Measurements from ENCODE around the gene PAFAH1B2. TPM values are rescaled to one million over a fixed set of nuclear protein-coding genes. Genes with fewer than 3 reads are reported as not detected.
"Not testable (repeated sequence)": the region's sequence is repeated elsewhere in the genome, so short reads cannot be mapped to it uniquely, and the experiment has no call there.

Gene PAFAH1B2
- total RNA-seq, 1 experiment from 2014 or later = 125 TPM

- no peak for DNase-seq (ENCODE audit: low read depth)
These were observed 16.8 kb upstream of the PAFAH1B2 start for GRCh38 chr11:117127171-117127901.

- DNase-seq (ENCODE audit: low read depth) = no peak
These were observed 15.8 kb upstream of the PAFAH1B2 start for GRCh38 chr11:117128289-117128688.

- DNase-seq (ENCODE audit: low read depth) = not testable (repeated sequence)
These were observed 13.7 kb upstream of the PAFAH1B2 start for GRCh38 chr11:117130396-117130795.

GRCh38 chr11:117130879-117131278 is 13.2 kb upstream of the PAFAH1B2 start:
- DNase-seq (ENCODE audit: low read depth) = no peak

GRCh38 chr11:117134431-117134830 is 9.7 kb upstream of the PAFAH1B2 start:
- DNase-seq (ENCODE audit: low read depth) = no peak

GRCh38 chr11:117134979-117135378 is 9.1 kb upstream of the PAFAH1B2 start:
- not testable (repeated sequence) for DNase-seq (ENCODE audit: low read depth)

- DNase-seq (ENCODE audit: low read depth) = not testable (repeated sequence)
These were observed 6.6 kb upstream of the PAFAH1B2 start for GRCh38 chr11:117137223-117138086.

GRCh38 chr11:117143390-117143789 is 697 bp upstream of the PAFAH1B2 start:
- DNase-seq (ENCODE audit: low read depth) = peak; percentile 63

- peak; percentile 74 for DNase-seq (ENCODE audit: low read depth)
These were observed 648 bp downstream of the PAFAH1B2 start for GRCh38 chr11:117144477-117145392.

- DNase-seq (ENCODE audit: low read depth) = peak; percentile 53
These were observed 1.3 kb downstream of the PAFAH1B2 start for GRCh38 chr11:117145393-117145761.

GRCh38 chr11:117146521-117146920 is 2.4 kb downstream of the PAFAH1B2 start:
- DNase-seq (ENCODE audit: low read depth) = peak; percentile 37

- no peak for DNase-seq (ENCODE audit: low read depth)
These were observed 8.0 kb downstream of the PAFAH1B2 start for GRCh38 chr11:117152066-117152465.

GRCh38 chr11:117154468-117154867 is 10.4 kb downstream of the PAFAH1B2 start:
- DNase-seq (ENCODE audit: low read depth) = no peak

- DNase-seq (ENCODE audit: low read depth) = no peak
These were observed 13.4 kb downstream of the PAFAH1B2 start for GRCh38 chr11:117157507-117157906.

- DNase-seq (ENCODE audit: low read depth) = no peak
These were observed 15.8 kb downstream of the PAFAH1B2 start for GRCh38 chr11:117159892-117160291.

GRCh38 chr11:117160826-117161225 is 16.7 kb downstream of the PAFAH1B2 start:
- no peak for DNase-seq (ENCODE audit: low read depth)

- DNase-seq (ENCODE audit: low read depth) = no peak
These were observed 22.4 kb downstream of the PAFAH1B2 start for GRCh38 chr11:117166491-117166890.

GRCh38 chr11:117169736-117170135 is 25.6 kb downstream of the PAFAH1B2 start:
- DNase-seq (ENCODE audit: low read depth) = no peak

GRCh38 chr11:117170210-117170609 is 26.1 kb downstream of the PAFAH1B2 start:
- DNase-seq (ENCODE audit: low read depth) = no peak

GRCh38 chr11:117171007-117171403 is 26.9 kb downstream of the PAFAH1B2 start:
- no peak for DNase-seq (ENCODE audit: low read depth)

- no peak for DNase-seq (ENCODE audit: low read depth)
These were observed 27.4 kb downstream of the PAFAH1B2 start for GRCh38 chr11:117171404-117172061.

Data from RPMI7951 (cell line).